PC-9 (cell line): ENCODE data around the gene PIK3CB.

Experiments
- CTCF ChIP-seq: fragments of 200-600 bp; sonication (generic); conservative IDR thresholded peaks from 2 replicates; pipeline ENCODE4 v1.6.1; 2017; ENCODE audit warnings: mixed run types, antibody characterized with exemption, mild to moderate bottlenecking, moderate library complexity
- EZH2 ChIP-seq: fragments of 200-600 bp; sonication (generic); IDR thresholded peaks from 2 replicates; pipeline ENCODE4 v1.8.0; 2017; ENCODE audit warnings: antibody characterized with exemption, low read depth

- TF ChIP-seq CTCF (no peak), EZH2 (no peak)
These were observed 33.3 kb upstream of the PIK3CB start for GRCh38 chr3:138867996-138868395.
